Stimulated activated effector memory CD8-positive, alpha-beta T cell treated with anti-CD3 and anti-CD28 coated beads, Interleukin-12 subunit alpha, Interleukin-12 subunit beta, amount 100 ng/mL, for 72 hours (primary cell): ENCODE measurements around the gene PIP5KL1.

Experiments used
- ATAC-seq: fragments of 150-1000 bp; cut with Tn5 transposase; 2 replicates; pipeline ENCODE4 v1.10.0; 2021
- DNase-seq, 2 donors: peaks; one replicate each; pipeline ENCODE4 v3.0.0; 2021 to 2022; ENCODE audit warnings: low spot score in 2 of 2
- H3K27ac Mint-ChIP-seq: one replicate; pipeline ENCODE4 v1.8.0; 2022; ENCODE audit warnings: mild to moderate bottlenecking, mixed read lengths
- H3K36me3 Mint-ChIP-seq: one replicate; pipeline ENCODE4 v1.8.0; 2022; ENCODE audit warnings: mild to moderate bottlenecking, mixed read lengths
- H3K4me1 Mint-ChIP-seq: one replicate; pipeline ENCODE4 v1.8.0; 2022; ENCODE audit warnings: mixed read lengths
- H3K4me3 Mint-ChIP-seq: one replicate; pipeline ENCODE4 v1.8.0; 2022; ENCODE audit warnings: mild to moderate bottlenecking, mixed read lengths
- H3K9me3 Mint-ChIP-seq: one replicate; pipeline ENCODE4 v1.8.0; 2022; ENCODE audit warnings: mixed read lengths

The PIP5KL1 gene

DNA sequence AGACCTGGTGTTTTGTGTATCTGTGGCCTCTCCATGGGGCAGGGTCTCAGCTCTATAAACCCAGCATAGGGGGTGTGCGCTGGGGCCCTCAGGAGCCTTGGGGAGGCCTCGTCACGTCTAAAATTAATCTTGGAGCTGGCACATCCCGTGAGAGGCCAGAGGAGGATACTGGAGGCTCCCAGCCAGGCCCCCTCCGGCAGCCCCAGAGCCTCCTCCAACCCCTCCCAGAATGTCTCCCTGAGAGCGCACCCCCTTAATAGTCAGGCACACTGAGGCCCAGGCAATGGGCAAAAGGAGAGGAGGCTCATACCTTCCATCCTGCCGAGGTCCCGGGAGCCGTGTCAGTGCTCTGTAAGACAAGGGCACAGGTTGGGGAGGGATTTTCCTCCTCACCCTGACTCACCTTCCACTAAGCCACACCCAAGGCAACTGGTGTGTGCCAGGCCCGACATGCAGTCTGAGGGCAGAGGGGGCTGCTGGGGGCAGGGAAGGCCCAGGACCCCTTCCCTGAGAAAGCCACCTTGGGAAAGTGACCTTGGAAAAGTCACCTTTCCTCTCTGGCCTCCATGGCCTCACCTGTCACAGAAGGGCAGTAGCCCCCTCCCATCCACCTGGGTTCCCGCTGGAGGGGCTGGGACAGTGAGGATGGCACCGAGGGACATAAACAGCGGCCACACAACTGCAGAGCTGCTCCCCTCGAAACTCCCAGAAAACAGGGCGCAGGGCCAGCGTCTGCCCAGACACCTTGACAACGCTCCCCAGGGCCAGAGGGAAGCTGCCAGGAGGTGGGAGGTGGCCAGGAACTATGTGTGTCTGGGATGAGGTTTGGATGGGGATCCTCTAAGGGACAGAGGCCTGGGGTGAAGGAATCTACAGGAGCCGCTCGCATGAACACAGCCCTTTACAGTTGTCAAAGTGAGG is 56.0 kb downstream of the PIP5KL1 start:
- Mint-ChIP-seq H3K36me3 (peaks cover 12% of the 10 kb centered on the region), H3K4me3 (no peak overlapping the region), H3K9me3 (no peaks in the 10 kb centered on the region), H3K27ac (peak overlapping the region; percentile 68), H3K4me1 (peaks cover 19% of the 10 kb centered on the region)
- ATAC-seq: no peak
- DNase-seq: no peak

DNA sequence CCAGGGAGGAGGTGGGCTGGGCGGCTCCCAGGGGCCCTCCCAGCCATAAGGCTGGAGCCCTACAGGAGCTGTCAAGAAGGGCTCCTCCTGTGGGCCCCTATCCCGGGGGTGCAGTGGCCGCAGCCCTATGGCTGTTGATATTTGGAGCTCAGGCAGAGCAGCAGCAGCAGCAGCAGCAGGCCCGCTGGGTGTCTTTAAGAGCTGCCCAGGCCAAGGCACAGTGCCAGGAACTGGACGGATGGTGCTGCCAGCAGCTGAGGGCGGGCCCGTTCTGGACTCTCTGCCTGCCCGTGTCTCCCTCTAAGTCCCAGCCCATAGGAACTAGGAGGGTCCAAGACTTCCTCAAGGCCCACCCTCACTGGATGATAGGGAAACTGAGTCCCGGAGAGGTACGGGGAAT is 56.7 kb downstream of the PIP5KL1 start:
- no peaks in the 10 kb centered on the region for H3K9me3 Mint-ChIP-seq
- no peak overlapping the region for H3K4me3 Mint-ChIP-seq
- no peak for ATAC-seq
- H3K36me3 Mint-ChIP-seq: peaks cover 7% of the 10 kb centered on the region
- no peak overlapping the region for H3K27ac Mint-ChIP-seq
- peaks cover 21% of the 10 kb centered on the region for H3K4me1 Mint-ChIP-seq
- DNase-seq: no peak

DNA sequence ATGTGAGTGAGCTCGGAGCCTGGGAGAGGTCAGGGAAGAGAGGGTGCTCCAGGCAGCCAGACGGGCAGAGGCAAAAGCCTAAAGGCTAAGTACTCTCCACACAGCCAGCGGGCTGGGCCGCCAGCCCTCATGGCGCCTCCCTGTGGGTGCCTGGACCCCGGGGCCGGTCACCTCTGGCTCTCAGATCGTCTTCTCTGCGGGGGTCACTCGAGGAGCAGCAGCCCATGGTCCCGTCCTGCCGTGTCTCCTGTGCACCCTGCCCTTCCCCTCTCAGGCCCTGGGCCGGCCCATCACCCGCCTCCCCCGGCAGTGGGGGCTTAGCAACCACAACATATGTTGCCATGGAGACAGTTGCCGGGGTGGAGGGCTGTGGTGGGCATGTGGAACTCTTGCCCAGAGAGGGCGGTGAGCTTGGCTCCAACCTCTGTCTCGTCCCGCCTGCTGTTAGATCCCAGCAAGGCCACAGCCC is 57.3 kb downstream of the PIP5KL1 start:
- Mint-ChIP-seq H3K9me3 (no peaks in the 10 kb centered on the region), H3K4me3 (no peak overlapping the region), H3K36me3 (peaks cover 6% of the 10 kb centered on the region), H3K4me1 (peaks cover 19% of the 10 kb centered on the region), H3K27ac (peak overlapping the region; percentile 64)
- DNase-seq: no peak
- no peak for ATAC-seq

DNA sequence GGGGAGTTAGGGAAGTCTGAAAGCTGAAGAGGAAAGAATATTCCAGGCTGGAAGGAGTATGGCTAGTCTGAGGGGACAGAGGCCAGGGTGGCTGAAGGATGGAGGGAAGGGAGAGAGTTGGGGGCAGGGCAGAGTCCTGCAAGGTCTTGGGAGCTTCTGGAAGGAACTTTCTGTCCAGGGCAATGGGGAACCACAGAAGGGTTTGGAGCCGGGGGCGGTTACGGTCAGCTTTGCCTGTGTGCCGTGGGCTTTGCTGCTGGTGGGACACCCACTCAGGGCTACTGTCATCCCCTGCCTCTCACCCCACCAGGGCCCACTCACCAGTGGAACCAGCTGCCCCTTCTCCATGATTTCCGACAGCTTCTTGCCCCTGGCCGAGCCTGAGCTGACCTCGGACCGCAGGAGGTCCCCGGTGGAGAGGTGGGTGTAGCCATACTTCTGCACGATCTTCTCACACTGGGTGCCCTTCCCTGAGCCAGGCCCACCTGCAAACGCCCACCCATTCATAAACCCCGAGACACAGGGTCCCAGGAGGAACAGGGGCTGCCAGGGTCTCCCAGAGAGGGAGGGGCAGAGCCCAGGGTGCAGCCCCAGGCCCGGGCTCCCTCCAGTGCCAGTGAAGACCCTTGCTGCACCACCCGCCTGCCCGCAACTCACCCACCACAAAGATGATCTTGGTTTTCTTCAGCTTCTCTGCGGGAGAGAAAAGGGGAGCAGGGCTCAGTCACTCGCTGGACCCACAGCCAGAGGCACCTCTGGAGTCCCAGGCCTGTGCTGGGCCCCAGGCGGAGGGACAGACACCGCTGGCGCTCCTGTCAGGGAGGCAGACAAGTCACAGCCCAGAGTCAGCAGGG is 58.0 kb downstream of the PIP5KL1 start:
- no peak for ATAC-seq

DNA sequence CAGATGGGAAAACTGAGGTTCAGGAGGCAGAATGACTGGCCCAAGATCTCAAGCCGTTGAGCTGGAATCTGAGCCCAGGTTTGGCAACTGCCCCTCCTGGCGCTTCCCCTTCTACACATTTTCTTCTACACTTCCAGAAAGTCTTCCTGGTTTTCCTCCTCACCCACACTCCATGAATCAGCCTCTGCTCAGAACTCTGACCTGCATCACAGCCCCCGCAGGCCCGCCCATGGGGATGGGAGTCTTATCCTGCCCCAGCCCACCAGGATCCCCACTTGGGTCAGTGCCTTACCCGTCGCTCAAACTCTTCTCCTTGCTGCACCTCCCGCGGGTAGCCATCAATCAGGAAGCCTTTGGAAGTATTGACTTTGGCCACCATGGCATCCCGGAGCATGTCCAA is 59.0 kb downstream of the PIP5KL1 start:
- Mint-ChIP-seq H3K27ac (no peak overlapping the region), H3K4me1 (peaks cover 14% of the 10 kb centered on the region), H3K4me3 (no peak overlapping the region), H3K36me3 (peaks cover 6% of the 10 kb centered on the region), H3K9me3 (no peaks in the 10 kb centered on the region)
- ATAC-seq (no peak), DNase-seq (no peak)

More for the DNA sequence above, 58.0 kb downstream of the PIP5KL1 start:
- Mint-ChIP-seq H3K27ac (peak overlapping the region; percentile 64), H3K9me3 (no peaks in the 10 kb centered on the region), H3K36me3 (peaks cover 6% of the 10 kb centered on the region), H3K4me3 (no peak overlapping the region), H3K4me1 (peaks cover 14% of the 10 kb centered on the region)
- no peak for DNase-seq

DNA sequence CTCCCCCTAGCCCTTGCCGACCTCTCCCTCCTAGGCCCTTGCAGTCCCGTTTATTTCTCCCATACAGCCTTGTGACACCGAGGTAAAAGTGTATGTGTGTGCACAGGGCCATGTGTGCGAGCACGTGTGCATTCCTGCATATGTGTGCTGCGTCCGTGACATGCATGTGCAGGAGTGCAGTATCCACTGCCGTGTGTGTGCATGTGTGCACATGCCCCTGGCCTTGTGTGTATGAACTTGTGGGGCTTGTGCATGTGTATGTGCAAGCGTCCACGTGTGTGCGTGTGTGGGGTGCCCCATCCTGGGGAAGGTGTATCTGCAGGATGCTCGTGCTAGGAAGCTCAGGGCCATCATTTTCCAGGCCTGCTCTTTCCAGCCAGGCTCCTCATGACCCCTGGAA is 59.7 kb downstream of the PIP5KL1 start:
- ATAC-seq: no peak
- peak overlapping the region; percentile 52 for H3K27ac Mint-ChIP-seq

More for the DNA sequence above, 59.7 kb downstream of the PIP5KL1 start:
- Mint-ChIP-seq H3K4me1 (peaks cover 18% of the 10 kb centered on the region), H3K4me3 (no peak overlapping the region), H3K9me3 (no peaks in the 10 kb centered on the region), H3K36me3 (peaks cover 6% of the 10 kb centered on the region)
- no peak for DNase-seq
